ENCODE results near the gene PUM1.
"Not testable (repeated sequence)": the region's sequence is repeated elsewhere in the genome, so short reads cannot be mapped to it uniquely, and the experiment has no call there.

PUM1 gene

GRCh38 chr1:31063631-31064030 lies 1.9 kb downstream of the PUM1 start:
- DNase-seq (ENCODE audit: low read depth, low spot score), result no peak

- DNase-seq (ENCODE audit: low read depth, low spot score), result no peak
Observed at GRCh38 chr1:31062867-31063380, 2.6 kb downstream of the PUM1 start.

- not testable (repeated sequence) for DNase-seq (ENCODE audit: low read depth, low spot score)
Observed at GRCh38 chr1:31062162-31062866, 3.2 kb downstream of the PUM1 start.

- no peak for DNase-seq (ENCODE audit: low read depth, low spot score)
Observed at GRCh38 chr1:31058012-31058411, 7.5 kb downstream of the PUM1 start.

GRCh38 chr1:31055953-31056352 lies 9.6 kb downstream of the PUM1 start:
- no peak for DNase-seq (ENCODE audit: low read depth, low spot score)

GRCh38 chr1:31055501-31055900 lies 10.0 kb downstream of the PUM1 start:
- DNase-seq (ENCODE audit: low read depth, low spot score), result no peak

- no peak for DNase-seq (ENCODE audit: low read depth, low spot score)
Observed at GRCh38 chr1:31054958-31055481, 10.5 kb downstream of the PUM1 start.

- DNase-seq (ENCODE audit: low read depth, low spot score), result no peak
Observed at GRCh38 chr1:31054349-31054748, 11.2 kb downstream of the PUM1 start.

- DNase-seq (ENCODE audit: low read depth, low spot score), result not testable (repeated sequence)
Observed at GRCh38 chr1:31052613-31053012, 12.9 kb downstream of the PUM1 start.

- DNase-seq (ENCODE audit: low read depth, low spot score), result no peak
Observed at GRCh38 chr1:31051611-31052010, 13.9 kb downstream of the PUM1 start.

GRCh38 chr1:31047507-31047906 lies 18.0 kb downstream of the PUM1 start:
- DNase-seq (ENCODE audit: low read depth, low spot score), result not testable (repeated sequence)

- DNase-seq (ENCODE audit: low read depth, low spot score), result no peak
Observed at GRCh38 chr1:31043631-31044030, 21.9 kb downstream of the PUM1 start.

GRCh38 chr1:31042656-31043055 lies 22.9 kb downstream of the PUM1 start:
- DNase-seq (ENCODE audit: low read depth, low spot score), result no peak

GRCh38 chr1:31041529-31041928 lies 24.0 kb downstream of the PUM1 start:
- no peak for DNase-seq (ENCODE audit: low read depth, low spot score)

GRCh38 chr1:31040038-31040437 lies 25.5 kb downstream of the PUM1 start:
- no peak for DNase-seq (ENCODE audit: low read depth, low spot score)

- not testable (repeated sequence) for DNase-seq (ENCODE audit: low read depth, low spot score)
Observed at GRCh38 chr1:31038935-31039334, 26.6 kb downstream of the PUM1 start.

- DNase-seq (ENCODE audit: low read depth, low spot score), result no peak
Observed at GRCh38 chr1:31038360-31038759, 27.2 kb downstream of the PUM1 start.

- DNase-seq (ENCODE audit: low read depth, low spot score), result no peak
Observed at GRCh38 chr1:31036749-31037500, 28.6 kb downstream of the PUM1 start.

- no peak for DNase-seq (ENCODE audit: low read depth, low spot score)
Observed at GRCh38 chr1:31033598-31033997, 31.9 kb downstream of the PUM1 start.

- no peak for DNase-seq (ENCODE audit: low read depth, low spot score)
Observed at GRCh38 chr1:31032266-31032665, 33.3 kb downstream of the PUM1 start.

GRCh38 chr1:31031330-31032143 lies 34.0 kb downstream of the PUM1 start:
- DNase-seq (ENCODE audit: low read depth, low spot score), result no peak

- no peak for DNase-seq (ENCODE audit: low read depth, low spot score)
Observed at GRCh38 chr1:31029026-31029425, 36.5 kb downstream of the PUM1 start.
